HG02759 (cell line): ENCODE measurements around the gene TTC23L.

Experiments used
- ATAC-seq: cut with Tn5 transposase; IDR thresholded peaks from one replicate; pipeline ENCODE4 v1.9.1; 2021; ENCODE audit warnings: mild to moderate bottlenecking, moderate library complexity; ENCODE audit not compliant: unreplicated experiment

Gene TTC23L

DNA sequence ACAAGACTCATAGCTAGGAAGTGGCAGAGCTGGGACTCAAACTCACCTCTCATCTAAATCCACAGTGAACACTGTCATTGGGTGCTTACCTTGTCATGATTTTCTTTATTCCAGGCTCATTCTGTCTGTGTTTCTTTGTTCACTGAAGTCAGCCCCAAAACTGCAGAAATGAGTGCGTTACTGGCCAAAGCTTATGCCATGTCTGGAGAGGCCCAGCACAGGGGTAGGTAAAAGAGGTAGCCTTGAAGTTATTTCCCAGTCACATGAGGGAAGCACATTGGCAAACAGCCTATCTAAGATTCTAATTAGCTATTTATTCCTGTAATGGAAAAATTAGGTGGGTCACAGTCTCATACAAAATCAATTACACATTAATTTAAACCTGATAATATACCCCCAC lies 29.8 kb downstream of the TTC23L start:
- ATAC-seq = no peak

DNA sequence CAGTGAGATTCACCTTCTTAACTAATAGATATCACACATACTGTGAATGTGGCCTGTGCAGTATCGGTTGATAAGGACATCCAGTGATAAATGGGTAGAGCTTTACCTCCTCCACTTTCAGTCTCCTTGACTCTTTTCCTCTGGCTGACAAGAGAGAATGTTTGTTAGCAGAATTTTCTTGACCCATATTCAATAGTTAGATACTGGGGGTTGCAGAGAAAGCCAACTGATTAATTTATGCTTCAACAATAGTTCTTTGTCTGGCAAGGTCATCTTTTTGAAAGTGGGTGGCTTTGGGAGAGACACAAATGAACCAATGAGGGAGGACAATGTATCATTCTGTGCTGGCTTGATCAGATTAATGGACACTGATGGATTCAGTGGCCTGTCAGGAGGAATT lies 30.3 kb downstream of the TTC23L start:
- ATAC-seq = no peak

GRCh38 chr5:34870382-34870781 lies 31.4 kb downstream of the TTC23L start:
- ATAC-seq = no peak

- ATAC-seq = no peak
Observed at GRCh38 chr5:34876275-34876674, 37.3 kb downstream of the TTC23L start.

DNA sequence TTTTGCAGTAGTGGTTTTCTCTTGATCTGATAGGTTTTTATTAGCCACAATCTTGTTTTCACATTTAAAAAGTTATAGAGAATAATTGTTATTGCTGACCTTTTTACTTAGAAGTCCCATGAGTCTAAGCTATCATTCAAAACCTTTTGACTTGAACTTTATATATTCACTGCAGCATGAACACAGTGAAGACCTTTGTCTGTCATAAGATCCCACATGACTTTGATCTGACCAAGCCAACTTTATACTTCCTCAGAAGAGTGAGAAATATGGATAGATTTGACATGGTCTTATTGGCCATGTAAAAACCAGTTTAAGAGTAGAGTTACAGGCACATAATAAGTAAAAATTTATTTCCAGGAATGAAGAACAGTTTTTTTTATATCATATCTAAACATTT lies 42.3 kb downstream of the TTC23L start:
- ATAC-seq = no peak

GRCh38 chr5:34886392-34887119 lies 47.6 kb downstream of the TTC23L start:
- no peak for ATAC-seq

- ATAC-seq = no peak
Observed at GRCh38 chr5:34889394-34889793, 50.4 kb downstream of the TTC23L start.

DNA sequence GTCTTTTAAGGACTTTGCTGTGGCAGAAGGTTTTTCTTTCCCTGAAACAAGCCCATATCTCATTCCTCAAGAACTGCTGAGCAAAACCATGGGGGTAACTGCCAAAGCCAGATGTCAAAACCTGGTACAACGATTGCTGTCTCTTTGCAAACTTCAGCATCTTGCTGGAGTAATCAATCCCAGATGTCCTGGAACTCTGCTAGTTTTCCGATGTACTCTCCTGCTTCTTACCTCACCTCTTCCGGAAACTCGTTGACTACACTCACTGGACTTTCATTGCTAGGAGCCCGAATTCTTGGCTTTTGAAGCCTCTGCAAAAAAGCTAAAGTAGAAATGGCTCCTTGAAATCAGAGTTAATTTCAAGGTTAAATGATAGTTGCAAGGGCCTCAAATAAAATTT lies 53.0 kb downstream of the TTC23L start:
- ATAC-seq = no peak

- no peak for ATAC-seq
Observed at GRCh38 chr5:34892414-34892813, 53.5 kb downstream of the TTC23L start.

DNA sequence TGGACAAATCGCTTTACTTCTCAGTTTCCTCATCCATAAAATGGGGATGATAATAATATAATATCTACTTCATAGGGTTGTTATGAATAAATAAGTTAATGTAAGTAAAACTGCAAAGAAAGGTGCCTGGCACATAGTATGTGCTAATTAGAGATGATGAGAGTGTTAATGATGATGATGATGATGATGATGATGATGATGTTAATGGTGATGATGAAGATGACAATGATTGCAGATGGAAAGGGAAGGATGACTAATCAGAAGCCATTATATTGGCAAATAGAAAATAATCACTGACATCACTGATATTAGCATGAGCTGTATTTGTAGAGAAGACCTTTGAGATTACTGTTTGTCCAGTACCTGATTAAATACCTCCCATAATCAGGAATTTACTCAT lies 55.8 kb downstream of the TTC23L start:
- no peak for ATAC-seq

- no peak for ATAC-seq
Observed at GRCh38 chr5:34895641-34896419, 56.9 kb downstream of the TTC23L start.

DNA sequence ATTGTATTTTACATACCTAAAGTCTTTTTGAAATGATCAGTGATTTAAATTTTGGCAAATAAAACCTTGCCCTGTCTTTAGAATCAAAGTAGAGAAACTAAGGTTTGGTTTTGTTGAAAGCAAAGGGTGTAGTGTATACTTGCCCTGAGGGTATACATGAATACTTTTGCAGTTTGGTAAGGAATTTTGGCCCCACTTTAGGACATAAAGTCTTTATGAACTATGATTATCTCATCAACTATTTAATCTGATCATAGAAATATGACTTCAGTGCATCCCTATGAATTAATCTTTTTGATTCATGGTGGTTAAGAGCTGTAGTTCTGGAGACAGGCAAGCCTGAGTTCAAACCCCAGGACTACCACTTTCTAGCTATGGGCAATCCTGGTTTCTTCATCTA lies 58.7 kb downstream of the TTC23L start:
- no peak for ATAC-seq

DNA sequence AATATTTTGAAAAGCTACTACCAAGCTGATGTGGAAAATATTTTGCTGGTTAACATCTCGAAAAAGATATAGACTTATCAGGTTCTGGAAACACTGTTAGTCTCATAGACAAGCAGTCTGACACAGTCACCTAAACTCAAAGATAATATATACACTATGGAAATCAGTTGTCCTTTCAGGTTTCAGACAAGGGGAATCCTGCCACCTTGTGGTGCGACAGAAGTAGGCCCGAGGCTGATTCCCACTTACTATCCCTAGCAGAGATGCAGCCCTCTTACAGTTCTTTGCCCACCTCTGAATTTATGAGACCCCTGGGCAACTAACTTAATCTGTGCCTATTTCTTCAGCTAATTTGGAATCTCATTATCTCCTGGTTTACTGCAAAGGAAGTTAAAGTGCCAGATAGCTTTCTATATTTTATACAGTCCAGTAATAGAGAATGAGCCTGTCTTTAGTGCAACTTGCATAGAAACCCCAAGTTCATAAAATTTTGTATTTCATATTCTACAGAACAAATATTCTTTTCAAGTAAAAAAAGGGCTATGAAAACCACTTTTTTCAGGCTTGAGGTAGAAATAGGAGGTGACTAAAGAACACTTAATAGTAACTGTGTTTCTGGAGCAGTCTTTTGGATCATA lies 59.4 kb downstream of the TTC23L start:
- peak; percentile 95 for ATAC-seq

DNA sequence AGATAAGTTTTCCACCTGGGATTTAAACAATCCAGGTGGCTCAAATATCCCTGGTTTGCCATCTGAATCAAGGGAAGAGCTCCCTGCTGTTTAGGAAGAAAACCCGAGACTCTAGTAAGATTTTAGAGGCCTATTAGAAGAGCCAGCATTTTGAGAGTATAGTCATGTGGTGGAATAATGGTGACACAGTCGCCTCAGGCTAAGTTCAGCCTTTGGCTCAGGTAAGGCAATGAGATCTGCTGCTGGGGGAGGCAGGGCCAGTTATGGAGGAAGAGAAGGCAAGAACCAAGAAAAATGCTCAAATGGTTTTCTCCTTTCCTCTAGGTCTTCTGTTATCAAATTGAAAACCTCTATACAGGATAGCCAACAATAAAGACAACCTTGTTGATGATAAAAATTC lies 60.1 kb downstream of the TTC23L start:
- no peak for ATAC-seq

DNA sequence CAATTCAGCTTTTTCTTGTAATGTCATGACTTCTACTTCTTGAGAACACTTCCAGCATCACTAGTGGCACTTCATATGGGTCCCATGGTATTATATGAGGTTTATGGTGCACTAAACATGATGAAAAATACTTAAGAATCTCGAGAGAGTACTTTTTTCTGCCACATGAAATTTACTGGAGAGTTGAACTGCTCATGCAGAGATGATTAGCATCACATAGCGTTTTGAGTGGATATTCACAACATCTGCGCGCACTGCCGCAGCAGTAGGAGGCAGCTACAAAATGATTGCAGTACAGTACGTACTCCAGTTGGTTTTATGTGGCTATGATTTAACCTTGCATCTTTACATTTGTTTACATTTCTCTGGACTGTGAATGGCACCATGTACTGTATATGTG lies 61.7 kb downstream of the TTC23L start:
- no peak for ATAC-seq

DNA sequence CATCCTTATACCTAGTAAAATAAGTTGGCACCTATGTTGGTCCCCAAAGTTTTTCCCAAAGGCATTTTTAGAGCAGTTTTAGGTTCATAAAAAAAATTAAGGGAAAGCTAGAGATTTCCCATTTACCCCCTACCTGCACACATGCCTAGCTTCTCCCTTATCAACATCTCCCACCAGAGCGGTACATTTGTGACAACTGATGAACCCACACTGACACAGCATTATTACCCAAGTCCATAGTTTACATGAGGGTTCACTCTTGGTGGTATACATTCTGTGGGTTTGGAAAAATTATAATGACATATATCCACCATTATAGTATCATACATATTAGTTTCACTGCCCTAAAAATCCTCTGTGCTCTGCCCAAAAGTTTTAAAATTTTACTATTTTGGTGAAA lies 64.3 kb downstream of the TTC23L start:
- ATAC-seq = no peak

DNA sequence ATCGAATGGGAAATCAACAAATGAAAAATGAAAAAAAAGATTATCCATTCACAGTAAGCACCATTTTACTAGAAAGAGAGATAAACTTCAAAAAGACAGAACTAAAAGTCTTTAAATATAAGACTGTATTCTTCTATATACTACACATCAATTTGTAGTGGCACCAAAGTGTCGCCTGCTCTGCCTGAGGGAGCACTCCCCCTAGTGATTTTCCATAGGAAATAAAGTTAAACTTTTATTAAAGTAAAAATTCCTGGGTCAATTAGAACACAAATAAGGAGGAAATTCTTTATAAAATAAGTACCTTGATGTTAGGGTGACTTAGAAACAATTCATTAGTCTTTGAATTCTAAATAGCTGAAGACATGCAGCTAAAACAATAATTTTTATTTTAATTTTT lies 66.6 kb downstream of the TTC23L start:
- ATAC-seq = no peak

DNA sequence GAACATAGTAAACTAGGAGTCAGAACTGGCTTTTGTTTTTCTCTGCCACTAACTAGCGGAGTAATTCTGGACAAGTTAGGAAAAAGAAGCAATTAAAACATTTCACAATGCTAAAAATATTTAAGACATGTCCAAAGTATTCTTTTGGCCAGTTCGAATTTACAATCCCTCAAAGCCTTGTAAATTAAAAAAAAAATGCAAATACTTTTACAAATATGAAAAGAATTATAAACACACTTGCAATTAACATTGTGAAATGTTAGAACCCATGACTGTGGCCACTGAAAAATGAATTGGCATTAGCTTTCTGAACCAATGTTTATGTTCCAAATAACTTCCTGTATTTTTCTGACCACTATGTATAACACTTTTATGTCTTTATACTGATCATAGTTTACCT lies 74.1 kb downstream of the TTC23L start:
- ATAC-seq = no peak

GRCh38 chr5:34914671-34915138 lies 75.7 kb downstream of the TTC23L start:
- ATAC-seq = peak; percentile 18

- peak; percentile 97 for ATAC-seq
Observed at GRCh38 chr5:34915139-34915855, 76.3 kb downstream of the TTC23L start, which contains the start of the genes BRIX1 and RAD1. TSS of gene BRIX1 (plus strand) at chr5:34915711. CDS start at chr5:34915739, 28 bp downstream. TSS of gene RAD1 (minus strand) at chr5:34915504. CDS start at chr5:34914892, 612 bp downstream.

GRCh38 chr5:34915856-34916192 lies 76.9 kb downstream of the TTC23L start:
- ATAC-seq = peak; percentile 13
